NCI-H2196 (cell line): Measurements from ENCODE around the gene ATAD3C.
"Not testable (repeated sequence)": the region's sequence is repeated elsewhere in the genome, so short reads cannot be mapped to it uniquely, and the experiment has no call there.

Source experiments
- DNase-seq: peaks from one replicate; lab custom pipeline; 2025; ENCODE audit not compliant: unreplicated experiment; lab: John Stamatoyannopoulos, UW

ATAD3C gene

DNA sequence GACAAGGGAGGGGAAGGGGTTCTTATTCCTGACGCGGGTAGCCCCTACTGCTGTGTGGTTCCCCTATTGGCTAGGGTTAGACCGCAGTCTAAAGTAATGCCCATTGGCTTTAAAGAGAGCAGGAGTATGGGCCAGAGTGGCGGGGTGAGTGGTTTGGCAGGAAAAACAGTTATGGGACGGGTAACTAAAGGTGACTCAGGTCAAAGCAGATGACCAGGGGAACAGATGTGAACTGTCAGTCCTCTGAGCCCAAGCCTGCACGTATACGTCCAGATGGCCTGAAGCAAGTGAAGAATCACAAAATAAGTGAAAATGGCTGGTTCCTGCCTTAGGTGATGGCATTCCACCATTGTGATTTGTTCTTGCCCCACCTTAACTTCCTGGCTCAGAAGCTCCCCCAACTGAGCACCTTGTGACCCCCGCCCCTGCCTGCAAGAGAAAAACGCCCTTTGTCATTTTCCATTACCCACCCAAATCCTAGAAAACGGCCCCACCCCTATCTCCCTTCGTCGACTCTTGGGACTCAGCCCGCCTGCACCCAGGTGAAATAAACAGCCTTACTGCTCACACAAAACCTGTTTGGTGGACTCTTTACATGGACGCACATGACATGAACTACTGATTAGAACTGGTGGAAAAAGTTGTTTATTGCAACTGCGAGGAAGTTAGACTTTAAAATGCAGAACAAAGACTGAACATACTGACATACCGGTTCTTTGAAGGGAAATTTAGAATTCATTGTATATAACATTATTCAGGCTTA, 21.3 kb downstream of the ATAD3C start:
- peak; percentile 16 for DNase-seq

DNA sequence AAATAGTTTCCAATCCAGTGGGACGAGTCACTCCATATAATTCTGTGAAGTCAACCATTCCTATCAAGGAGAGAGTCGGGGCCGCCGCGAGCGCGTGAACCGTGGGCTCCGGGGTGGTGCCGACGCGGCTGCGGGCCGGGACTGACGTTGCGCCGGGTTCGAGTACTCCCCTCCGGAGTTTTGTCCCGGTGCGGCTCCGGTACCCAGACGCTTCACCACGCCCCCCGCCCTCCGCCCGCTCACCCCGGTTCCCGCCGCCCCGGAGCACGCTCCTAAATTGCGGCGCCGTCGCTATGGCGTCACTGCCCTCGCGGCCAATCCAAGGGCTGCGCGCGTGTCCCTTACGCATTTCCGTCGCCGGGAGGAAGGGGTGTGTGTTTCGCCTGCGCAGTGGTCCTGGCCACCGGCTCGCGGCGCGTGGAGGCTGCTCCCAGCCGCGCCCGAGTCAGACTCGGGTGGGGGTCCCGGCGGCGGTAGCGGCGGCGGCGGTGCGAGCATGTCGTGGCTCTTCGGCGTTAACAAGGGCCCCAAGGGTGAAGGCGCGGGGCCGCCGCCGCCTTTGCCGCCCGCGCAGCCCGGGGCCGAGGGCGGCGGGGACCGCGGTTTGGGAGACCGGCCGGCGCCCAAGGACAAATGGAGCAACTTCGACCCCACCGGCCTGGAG, 22.0 kb downstream of the ATAD3C start, which contains the start of gene ATAD3B:
TSS of gene ATAD3B (plus strand) at position 377 of the 664 bp plus-strand sequence. CDS start at position 497, 120 bp downstream.
- DNase-seq, result peak; percentile 94

DNA sequence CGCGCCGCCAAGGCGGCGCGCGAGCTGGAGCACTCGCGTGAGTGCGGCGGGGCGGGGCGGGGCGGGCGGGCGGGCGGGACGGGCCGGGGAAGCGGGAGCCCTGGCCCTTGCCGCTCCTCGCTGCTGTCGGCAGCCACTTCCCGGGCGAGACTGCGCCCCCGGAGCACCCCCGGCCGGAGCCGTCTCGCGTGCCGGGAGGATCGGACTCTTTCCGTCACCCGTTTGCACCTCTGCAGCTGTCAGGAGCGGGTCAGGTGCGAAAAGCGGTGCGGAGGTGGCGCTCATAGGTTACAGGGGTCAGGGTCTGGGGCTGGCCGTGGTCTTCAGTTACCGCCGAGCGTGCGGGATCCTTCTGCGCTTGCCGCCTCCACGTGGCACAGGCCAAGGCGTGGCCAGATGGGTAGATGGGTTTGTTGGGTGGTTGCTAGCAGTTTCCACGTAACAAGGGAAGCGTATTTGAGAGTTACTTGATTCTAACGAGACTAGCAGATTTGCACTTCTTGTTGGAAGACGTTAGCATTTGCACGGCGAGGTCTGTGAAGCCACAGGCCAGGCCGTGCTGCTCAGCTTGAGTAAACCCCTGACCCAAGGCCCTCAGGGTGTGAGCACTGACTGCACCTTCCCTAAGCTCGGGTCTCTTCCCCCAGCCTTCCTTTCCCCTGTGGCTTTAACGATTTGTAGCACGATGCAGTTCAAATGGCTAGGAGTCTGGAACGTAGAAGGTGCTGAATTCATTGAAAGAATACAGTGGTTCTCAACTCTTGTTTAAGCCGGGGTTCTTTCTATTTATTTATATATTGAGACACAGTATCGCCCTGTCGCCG, 22.8 kb downstream of the ATAD3C start:
- not testable (repeated sequence) for DNase-seq

DNA sequence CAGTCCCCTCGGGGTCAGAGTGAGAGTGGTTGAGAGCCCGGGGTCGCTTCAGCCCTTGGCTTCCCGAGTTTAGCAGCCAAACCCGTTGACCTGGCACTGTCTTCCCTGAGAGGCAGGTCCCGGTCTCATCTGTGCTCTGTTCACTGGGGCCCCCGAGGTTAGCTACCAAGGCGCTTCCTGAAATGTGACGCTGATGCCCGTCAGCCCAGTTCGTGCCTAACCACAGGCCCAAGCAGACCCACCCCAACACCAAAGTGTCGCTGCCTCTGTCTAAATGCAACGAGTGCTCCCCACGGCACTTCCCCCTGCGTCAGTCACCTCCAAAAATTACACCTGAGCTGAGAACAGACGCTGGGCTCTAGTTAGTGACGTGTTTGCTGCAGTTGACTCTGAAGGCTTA, 26.5 kb downstream of the ATAD3C start:
- DNase-seq, result not testable (repeated sequence)

DNA sequence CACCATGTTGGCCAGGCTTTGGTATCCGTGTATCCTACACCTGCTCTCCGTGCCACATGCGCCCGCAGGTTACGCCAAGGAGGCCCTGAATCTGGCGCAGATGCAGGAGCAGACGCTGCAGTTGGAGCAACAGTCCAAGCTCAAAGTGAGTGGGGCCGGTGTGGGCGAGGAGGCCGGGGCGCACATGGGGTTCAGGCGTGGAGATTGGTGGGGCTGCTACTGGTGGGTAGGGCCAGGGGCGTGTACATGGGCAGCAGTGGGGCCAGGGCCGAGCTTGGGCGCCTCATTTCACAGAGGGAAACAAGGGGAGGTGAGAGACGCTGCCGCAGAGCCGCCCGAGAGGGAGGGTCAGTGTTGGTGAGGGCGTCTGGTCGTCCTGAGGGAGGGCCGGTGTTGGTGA, 27.7 kb downstream of the ATAD3C start:
- no peak for DNase-seq

DNA sequence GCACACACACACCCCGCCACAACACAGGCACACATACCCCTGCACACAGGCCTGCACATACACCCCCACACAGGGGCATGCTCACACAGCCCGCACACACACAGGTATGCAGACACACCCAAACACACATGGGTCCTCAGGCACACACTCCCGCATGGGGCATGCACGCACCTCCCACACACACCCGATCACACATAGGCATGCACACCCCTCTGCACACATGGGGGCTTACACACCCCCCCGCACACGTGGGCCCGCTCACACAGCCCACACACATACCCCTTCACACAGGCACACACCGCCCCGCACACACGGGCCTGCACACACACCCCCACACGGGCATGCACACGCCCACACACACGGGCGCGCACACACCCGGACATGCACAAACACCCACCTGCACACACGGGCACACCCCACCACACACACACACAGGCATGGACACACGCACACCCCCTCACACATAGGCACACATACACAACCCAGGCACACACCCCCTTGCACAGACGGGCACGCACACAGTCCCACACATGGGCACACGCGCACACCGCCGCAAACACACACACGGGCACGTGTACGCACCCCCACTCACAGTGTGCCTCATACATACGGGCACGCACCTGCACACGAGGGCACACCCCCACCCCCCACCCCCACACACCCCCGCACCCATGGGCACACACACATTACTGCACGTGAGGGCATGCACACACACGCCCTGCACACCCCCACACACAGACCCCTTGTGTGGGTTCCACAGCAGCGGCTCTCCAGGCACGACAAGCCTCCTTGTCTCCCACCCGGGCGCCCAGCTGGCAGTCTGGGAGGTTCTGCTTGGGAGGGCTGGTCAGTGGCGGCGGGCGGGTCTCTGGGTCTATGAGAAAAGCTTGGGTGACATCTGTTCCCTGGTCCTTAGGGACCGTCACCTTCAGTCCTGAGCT, 30.3 kb downstream of the ATAD3C start:
- DNase-seq, result no peak

DNA sequence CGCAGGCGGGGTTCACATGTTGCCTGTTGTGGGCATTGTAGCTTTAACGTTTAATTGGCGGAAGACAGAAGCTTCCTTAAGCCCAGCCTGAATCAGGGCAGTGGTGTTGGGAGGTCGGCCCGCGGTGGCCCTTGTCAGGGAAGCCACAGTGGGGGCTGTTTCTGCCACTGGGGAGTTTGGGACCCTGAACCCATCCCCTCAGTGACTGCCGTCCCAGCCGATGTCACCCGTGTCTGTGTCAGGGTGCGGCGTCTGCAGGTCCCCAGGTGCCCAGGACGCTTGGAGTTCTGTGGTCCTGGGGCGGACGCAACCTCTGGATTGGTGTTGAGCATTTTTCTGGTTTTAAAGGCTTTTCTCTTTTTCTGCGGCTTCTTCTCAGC, 31.0 kb downstream of the ATAD3C start:
- DNase-seq, result not testable (repeated sequence)

DNA sequence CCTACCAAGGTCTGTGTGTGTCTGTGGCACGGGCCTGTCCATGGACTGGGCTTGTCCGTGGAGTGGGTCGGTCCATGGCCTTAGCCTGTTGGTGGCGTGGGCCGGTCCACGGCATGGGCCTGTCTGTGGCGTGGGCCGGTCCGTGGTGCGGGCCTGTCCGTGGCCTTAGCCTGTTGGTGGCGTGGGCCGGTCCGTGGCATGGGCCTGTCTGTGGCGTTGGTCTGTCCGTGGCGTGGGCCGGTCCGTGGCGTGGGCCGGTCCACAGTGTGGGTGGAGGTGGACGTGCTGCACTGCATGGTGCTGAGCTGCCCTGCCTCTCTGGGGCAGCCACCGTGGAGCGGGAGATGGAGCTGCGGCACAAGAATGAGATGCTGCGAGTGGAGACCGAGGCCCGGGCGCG, 32.3 kb downstream of the ATAD3C start:
- not testable (repeated sequence) for DNase-seq

DNA sequence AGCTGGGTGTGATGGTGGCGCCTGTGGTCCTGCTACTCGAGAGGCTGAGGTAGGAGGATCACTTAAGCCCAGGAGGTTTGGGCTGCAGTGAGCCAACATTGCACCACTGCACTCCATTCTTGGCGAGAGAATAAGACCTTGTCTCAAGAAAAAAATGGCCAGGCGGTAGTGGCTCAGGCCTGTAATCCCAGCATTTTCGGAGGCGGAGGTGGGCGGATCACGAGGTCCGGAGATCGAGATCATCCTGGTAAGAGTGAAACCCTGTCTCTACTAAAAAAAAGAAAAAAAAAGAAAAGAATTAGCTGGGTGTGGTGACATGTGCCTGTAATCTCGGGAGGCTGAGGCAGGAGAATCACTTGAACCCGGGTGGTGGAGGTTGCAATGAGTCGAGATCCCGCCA, 33.4 kb downstream of the ATAD3C start:
- no peak for DNase-seq

DNA sequence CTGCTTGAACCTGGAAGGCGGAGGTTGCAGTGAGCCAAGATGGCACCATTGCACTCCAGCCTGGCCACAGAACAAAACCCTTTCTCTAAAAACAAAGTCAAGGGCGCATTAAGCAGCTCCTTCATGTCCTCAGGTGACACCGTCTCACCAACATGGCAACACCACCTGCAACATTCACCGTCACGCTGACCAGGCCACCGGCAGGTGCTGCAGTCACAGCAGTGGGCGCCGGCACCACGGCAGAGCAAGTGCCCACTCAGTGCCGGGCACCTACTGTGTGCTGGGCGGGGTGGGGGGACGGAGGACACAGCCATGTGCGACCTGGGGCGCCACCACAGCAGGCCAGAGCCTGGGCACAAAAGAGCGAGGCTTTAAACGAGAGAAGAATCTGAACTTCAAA, 34.2 kb downstream of the ATAD3C start:
- no peak for DNase-seq

DNA sequence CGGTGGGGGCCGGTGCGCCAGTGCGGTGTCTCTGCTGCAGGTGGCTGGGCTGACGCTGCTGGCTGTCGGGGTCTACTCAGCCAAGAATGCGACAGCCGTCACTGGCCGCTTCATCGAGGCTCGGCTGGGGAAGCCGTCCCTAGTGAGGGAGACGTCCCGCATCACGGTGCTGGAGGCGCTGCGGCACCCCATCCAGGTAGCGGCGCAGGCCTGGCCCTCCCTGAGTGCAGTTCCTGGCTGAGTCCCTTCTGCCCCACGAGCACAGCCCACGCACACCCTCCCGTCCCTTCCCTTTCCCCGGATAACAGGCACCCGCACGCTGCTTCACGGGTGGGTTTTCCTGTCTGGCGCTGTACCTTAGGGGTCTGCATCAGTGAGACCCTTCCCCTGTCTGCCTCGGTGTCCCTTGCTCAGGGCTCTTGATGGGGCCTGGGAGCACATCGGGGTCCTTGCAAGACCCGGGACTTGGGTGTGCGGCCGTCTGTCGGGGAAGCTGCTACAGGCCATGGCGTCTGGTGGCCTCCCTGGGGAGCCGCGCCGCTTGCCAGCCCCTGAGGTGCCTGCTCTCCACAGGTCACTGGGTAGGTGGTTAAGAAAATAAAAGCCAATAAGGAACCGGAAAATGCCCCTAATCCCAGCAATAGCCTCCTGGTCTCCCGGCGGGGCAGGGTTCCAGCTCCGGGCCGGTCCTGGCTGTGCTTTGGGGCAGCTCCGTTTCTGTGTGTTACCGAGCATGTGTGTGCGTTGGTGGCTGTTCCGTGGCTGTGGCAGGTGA, 35.7 kb downstream of the ATAD3C start:
- not testable (repeated sequence) for DNase-seq

DNA sequence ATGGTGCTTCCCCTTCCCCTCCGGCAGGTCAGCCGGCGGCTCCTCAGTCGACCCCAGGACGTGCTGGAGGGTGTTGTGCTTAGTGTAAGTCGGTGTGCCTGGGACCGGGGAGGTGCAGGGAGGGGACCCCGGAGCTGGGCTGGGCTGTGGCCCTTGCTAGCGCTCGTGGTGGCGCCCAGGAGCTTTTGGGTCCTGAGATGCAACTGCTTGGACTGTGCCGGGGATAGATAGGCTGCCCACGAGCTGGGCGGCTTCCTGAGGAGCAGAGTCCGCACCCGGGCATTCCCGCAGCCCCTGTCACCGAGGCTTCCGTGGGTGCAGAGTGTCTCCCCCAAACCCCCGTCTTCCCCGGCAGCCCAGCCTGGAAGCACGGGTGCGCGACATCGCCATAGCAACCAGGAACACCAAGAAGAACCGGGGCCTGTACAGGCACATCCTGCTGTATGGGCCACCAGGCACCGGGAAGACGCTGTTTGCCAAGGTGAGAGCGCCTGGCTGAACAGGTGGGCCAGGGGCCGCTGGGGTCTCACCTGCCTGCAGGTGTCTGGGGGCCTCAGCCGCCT, 36.3 kb downstream of the ATAD3C start:
- DNase-seq, result not testable (repeated sequence)

DNA sequence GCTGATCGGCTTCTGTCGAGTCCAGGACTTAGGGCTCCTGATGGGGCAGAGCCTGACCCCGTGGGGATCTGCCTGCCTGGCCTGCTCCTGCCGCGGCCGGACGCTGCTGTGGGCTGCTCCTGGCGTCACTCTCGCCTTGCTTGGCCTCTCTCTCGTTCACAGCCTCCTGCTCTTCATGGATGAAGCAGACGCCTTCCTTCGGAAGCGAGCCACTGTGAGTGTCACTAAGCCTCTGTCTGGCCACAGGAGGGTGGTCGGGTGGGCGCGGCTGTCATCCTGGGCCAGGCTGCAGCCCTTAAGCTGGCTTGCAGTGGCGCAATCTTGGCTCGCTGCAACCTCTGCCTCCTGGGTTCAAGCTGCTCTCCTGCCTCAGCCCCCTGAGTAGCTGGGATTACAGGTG, 38.2 kb downstream of the ATAD3C start:
- no peak for DNase-seq

DNA sequence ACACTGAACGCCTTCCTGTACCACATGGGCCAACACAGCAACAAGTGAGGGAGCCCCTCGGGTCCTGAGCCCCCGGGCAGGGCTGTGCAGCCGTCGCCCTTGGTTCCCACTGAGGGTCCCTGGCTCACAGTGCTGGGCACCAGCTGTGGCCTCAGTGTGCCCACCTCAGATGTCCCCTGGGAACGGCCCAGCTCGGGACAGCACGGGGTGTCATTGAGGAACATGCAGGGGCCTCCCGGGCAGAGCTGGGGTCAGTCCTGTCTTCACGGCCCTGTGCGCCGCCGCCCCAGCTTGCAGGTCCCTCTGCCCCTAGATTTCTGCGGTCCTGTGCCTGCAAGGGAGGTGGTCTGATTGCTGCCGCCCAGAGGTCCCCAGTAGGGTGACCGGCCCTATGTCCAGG, 39.7 kb downstream of the ATAD3C start:
- DNase-seq, result no peak

DNA sequence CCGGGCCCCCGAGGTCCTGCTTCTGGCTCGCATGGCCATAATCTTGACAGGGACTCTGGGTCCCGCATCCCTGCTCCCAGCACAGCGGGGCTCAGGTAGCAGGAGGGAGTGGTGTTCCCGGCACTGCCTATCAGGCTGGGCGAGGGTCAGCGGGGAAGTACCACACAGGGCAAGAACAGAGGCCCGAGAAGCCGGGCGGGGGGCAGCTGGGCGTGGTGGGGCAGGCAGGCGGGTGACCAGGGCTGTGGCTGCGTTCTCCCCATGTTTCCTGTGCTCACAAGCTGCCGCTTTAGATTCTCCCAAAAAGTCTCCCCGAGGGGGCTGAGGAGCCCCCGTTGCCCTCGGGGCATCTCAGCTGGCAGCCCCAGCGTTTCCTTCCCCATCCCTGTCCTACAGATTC, 40.4 kb downstream of the ATAD3C start:
- DNase-seq, result no peak

DNA sequence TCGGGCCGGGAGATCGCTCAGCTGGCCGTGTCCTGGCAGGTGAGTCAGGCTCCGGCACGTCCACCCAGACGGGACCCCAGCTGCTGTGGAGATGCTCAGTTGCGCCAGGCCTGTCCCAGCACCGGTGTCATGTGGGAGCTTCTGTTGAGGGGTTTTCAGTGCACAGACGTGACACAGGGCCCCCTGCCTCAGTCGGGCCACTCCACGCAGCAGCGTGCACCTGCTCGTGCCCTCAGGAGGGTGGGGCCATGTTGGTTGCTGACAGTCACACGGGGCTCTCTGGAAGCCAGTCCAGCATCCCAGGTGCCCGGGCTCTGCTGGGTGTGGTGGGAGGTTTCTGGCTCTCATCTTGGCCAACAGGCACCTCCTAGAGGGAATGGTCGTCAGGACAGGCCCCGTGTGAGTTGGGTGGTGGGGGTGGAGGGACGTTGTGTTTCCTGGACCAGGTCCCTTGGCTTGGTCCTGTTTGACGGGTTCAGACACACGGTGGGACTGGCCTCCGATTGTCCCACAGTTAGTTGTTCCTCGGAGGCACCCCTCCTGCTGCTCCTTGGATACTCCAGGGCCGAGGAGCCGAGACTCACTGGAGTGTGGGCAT, 41.2 kb downstream of the ATAD3C start:
- no peak for DNase-seq

DNA sequence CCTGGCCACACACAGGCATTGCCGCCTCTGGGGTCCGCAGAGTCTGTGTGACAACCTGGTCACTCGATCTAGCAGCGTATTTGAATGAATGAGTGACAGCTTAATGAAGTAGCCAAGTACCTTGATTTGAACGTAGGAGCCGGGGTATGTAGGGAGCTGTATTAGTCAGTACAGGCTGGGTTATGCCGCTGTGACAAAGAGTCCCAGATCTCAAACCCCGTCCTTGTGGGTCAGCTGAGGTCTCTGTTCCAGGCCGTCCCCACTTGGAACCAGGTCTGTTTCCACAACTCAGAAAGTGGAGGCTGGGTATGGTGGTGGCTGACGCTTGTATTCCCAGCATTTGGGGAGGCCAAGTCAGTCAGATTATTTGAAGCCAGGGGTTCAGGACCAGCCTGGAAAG, 42.1 kb downstream of the ATAD3C start:
- DNase-seq, result no peak

DNA sequence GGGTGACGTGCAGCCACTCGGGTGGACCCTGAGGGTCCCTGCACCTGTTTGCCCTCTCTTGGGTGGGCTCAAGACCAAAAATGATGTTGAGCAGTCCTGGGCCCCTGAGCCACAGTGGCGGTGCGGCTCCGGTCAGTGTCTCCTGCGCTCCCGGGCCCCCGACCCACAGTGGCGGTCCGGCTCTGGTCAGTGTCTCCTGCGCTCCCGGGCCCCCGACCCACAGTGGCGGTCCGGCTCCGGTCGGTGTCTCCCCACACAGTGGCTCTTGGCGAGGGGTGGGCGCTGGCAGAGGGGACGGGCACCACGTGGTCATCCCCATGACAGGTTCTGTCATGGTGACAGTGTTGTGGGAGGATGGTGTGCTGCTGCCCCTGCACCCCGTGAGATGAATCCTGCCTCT, 44.8 kb downstream of the ATAD3C start:
- not testable (repeated sequence) for DNase-seq

DNA sequence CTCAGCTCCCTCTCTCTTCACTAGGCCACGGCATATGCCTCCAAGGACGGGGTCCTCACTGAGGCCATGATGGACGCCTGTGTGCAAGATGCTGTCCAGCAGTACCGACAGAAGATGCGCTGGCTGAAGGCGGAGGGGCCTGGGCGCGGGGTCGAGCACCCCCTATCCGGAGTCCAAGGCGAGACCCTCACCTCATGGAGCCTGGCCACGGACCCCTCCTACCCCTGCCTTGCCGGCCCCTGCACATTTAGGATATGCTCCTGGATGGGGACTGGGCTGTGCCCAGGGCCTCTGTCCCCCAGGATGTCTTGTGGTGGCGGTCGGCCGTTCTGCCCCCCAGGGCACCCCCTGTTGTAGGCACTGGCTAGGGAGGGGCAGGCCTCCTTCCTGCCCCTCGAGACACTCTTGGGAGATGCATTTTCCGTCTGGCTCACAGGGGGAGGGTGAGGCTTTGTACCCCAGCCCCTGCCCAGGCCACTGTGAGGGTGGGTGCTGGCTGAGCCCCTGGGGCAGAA, 46.0 kb downstream of the ATAD3C start:
- DNase-seq, result not testable (repeated sequence)
